NCI-H526 (cell line): ENCODE results near the gene RBBP8NL.

Experiments used
- DNase-seq, 2 experiments: peaks; one replicate each; lab custom pipeline; 2025; lab: John Stamatoyannopoulos, UW

RBBP8NL gene

DNA sequence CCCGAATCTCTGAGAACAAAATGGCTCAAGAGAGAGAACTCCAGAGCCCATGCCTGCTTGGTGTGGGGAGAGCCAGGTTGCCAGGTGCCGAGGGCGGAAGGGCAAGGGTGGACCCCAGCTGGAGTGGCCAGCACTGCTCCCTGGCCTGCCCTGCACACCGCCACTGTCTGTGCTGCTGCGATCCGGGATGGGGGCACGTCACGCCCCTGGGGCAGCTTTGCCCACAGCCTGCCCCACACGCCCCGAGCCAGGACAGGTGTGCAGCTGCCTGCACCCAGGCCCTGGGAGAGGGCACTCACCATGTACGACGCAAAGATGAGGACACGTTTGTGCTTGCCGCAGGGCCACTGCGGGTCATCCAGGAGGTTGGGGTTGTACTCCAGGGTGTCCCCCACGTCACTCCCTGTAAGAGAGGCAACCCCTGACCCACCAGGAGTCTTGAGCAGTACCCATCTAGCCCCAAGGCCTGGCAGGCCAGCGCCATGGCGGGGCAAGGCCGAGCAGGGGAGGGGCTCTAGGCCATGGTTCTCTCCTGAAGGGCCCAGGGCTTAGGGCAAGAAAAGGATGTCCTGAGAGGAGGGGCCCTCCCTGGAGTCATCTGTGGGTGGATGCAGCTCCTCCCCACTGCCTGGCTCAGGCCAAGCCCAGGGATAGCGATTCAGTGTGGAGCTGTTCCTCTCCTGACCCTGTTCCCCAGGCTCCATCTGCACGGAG, 34.6 kb downstream of the RBBP8NL start:
- no peak for DNase-seq

DNA sequence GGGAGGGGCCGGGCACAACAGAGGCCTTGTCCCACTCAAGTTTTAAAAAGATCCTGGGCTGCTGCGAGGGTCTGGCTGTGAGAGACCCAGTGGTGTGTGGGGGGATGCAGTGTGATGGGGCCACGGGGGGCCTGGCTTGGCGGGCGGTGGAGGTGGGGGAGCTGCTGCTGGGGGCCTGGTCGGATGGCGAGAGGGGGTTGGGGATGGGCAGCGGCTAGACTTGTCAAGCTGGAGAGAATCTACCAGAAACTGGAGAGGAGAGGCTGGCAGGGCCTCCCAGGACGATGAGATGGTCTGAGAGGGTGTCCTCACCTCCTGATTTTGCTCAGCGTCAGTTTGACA, 35.3 kb downstream of the RBBP8NL start:
- DNase-seq = no peak

DNA sequence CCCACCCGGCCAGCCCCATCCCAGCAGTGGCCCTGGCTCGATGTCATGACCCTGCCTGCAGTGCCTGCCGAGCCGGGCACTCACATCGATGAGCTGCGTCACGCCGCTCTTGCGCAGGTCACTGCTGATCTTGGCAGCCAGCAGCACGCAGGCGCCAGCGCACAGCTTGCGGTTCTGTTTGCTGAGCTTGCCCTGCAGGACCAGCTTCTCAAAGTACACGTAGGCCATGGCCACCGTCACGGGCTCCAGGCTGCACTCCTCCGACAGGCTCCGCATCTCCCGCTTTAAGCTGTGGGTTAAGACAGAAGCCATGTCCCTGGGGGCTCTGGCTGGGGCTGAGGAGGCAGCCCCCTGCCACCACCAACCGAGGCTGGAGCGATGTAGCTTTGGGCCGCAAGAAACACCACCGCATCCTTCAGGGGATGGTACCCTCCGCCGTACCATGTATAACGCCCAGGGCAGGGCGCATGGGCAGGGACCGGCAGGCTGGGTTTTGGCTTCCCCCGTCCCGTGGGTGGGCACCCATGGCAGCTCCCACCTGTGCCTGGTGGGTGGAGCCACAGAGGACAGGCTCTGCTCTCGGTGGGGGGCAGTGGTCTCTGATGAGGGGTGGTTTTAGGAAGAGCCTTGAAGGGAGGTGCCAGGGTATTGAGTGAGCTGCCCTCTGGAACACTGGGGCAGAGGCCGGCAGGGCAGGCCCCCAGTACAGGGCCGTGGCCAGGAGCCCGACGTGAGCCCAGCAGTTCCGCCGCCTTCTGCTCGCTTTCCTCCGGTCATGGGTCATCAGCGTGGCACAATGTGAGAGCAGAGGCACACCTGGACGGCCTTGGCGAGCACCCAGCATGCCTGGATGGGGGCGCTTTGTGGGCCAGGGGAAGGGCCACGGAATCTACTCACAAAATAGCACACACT, 35.9 kb downstream of the RBBP8NL start:
- DNase-seq = no peak

DNA sequence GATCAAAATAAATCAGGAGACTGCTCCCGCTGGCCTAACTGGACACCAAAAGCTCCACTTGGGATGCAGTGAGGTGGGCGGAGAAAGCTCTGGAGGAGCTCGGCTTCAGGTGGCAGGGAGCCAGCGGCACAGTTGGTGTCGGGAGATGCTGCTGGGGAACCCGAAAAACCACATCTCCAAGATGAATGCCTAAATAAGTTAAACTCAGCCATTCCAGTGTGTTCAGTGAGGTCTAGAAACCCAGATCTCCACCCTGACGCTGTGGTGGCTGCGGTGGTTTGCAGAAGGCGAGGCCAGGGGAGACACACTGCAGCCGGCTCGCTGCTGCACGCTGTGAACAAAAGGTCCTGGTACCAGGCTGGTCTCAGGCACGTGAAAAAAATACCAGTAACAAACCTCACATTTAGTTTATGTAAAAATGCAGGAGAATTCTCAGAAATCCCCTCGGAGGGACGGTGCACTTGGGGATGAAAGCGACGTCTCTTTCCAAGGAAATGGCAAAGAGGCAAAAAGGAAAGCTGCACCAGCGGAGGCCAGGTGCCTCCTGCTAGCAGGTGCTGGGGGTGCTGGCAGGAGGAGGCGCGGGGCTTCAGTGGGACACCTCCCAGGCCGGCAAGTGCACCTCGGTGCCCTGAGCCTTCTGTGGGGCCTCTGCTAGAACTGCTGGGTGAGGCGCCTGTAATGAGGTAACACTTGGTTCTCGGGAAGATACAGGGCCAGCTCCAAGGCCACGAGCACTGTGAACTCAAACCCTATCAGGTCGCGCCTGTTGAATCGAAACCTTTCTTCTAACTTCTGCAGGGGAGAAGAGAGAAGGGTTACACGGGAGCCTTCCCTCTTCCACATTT, 36.8 kb downstream of the RBBP8NL start:
- no peak for DNase-seq

DNA sequence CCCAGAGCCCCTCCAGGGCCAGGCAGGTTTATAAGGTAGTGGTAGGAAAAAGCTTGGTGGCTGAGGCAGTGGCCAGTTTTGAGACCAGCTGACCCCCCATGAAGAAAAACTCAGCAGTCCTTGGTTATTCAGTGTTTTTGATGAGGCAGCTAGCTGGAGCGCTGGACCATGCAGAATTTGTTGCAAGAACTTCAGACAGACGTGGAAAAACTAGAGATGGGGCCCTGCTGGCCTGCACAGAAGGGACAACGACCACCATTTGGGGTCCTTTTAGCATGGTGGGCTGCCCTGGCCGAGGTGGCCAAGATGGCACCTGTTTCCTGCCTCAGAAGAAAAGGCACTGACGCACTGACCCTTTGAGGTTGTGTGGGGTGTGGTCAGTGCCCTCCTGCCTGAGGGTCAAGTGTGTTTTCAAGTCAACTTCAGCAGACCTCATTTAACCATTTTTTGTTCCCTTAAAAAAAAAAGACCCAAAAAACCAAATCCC, 37.7 kb downstream of the RBBP8NL start:
- DNase-seq = no peak

DNA sequence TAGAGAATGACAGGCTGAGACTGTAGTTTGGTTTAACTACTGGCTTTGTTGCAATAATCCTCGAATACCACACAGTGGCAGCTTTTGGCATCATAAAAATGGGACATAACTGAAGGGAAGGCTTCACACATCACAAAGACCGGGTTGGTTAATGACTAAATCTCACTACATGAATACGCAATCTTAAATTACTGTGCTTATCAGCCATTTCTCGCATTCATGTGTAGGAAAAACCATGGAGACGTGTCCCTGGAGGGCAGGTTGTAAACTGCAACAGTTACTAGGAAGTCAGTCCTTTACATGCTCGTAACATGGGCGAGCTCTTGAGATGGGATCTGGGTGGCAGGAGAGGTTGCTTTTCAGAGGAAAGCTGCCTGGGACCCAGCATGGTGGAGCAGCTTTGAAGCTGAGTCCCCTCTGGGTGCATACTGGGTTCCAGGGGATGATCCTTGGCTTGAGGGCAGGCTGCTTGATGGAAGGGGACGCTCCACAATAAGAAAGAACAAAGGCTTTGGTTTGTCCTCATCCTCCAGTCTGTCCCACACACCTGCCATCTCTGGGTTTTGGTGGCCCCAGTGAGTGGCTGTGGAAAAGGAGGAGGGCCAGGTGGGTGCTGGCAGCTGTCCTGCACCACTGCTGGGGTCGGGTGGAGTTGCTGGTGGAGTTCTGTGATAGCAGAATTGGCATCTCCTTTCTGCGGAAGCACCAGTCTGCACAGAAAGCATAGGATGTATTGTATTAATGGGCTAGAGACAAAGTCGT, 38.3 kb downstream of the RBBP8NL start:
- DNase-seq = no peak

DNA sequence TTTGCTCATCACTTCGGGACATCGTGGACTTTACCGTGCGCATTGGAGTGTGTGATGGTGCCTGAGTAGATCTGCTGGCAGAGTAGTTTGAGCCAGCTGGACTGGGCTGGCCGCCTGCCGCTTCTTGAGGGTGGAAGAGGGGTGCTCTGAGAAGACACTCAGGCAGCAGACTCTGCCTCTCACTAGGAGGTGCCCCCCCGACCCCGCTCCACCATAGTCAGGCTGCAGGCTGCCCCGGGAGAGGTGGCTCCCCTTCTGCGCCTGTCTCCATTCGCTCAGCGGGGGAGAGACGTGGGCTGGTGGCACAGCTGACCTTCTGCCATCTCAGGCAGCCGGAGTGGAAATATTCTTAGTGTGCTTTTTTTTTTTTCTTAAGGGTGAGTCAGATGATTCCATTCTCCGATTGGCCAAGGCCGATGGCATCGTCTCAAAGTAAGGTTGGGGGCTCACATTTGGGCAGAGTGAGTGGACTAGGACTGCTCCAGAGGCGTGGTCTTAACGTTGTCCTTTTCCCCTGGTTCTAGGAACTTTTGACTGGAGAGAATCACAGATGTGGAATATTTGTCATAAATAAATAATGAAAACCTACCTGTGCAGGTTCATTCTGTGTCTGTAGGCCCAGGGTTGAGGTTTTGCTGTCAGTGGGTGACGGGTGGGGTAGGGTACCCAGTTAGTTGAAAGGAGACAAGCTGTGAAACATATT, 39.3 kb downstream of the RBBP8NL start:
- no peak for DNase-seq

DNA sequence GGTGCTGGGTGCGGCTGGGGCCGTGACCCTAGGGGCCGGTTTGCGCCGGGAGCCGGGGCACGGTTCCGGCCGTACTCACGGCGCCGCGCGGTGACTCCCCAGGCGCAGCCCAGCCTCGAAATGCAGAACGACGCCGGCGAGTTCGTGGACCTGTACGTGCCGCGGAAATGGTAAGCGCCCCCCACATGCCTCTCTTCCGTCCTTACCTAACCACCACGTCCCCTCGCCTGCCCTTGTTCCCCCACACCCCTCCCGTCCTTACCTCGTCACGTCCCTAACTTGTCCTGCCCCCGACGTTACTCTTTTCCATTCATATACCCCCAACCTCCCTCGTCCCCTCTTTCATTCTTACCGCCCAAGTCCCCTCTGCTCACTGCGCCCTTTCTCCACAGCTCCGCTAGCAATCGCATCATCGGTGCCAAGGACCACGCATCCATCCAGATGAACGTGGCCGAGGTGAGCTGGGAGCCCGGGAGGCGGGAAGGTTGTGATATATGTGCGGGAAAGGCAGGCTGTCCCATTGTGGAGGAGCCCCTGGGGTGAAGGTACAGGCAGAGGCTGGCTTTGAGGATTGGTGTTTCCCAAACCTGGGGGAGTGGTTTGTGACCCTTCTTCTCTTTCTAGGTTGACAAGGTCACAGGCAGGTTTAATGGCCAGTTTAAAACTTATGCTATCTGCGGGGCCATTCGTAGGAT, 40.0 kb downstream of the RBBP8NL start:
- DNase-seq = no peak

DNA sequence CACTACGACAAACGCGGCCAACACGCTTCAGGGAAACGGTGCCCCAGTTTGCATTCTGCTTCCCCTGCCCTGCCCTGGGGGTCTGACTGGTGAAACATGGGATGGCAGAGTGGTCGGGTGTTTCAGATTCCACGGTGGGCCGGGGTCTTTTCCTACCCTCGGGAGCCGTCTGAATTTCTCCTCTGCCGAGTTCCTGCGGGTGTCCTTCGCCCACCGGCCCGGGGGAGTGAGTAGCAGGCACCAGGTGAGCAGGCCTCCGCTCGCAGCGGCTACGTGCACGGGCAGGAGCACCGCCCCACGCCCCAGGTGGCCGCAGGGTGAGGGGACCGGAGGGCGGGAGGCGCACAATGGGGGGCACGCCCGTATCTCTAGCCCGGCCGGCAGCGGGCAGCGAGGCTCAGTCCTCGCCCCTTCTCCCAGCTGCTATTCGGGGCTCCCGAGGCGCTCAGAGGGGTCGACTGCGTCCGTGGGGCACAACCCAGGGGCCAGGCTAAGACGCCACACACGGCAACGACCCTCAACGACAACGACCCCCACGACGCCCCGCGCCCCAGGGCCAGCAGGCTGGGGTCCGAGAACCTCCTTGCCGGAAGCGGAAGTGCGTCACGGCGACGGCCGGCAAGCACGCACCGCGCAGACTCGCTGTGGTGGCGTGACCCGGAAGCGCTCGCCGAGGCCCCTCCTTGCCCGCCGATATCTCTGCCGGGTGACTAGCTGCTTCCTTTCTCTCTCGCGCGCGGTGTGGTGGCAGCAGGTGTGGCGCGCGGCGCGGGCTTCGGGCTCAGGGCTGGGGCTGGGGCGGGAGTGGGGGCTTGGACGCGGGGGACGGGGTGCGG, 40.7 kb downstream of the RBBP8NL start, which contains the start of gene RPS21:
Gene RPS21 (plus strand): TSS at position 721 of the 836 bp plus-strand sequence. CDS start 236 bp downstream, outside the sequence.
- DNase-seq = peak; percentile 84 to 97

DNA sequence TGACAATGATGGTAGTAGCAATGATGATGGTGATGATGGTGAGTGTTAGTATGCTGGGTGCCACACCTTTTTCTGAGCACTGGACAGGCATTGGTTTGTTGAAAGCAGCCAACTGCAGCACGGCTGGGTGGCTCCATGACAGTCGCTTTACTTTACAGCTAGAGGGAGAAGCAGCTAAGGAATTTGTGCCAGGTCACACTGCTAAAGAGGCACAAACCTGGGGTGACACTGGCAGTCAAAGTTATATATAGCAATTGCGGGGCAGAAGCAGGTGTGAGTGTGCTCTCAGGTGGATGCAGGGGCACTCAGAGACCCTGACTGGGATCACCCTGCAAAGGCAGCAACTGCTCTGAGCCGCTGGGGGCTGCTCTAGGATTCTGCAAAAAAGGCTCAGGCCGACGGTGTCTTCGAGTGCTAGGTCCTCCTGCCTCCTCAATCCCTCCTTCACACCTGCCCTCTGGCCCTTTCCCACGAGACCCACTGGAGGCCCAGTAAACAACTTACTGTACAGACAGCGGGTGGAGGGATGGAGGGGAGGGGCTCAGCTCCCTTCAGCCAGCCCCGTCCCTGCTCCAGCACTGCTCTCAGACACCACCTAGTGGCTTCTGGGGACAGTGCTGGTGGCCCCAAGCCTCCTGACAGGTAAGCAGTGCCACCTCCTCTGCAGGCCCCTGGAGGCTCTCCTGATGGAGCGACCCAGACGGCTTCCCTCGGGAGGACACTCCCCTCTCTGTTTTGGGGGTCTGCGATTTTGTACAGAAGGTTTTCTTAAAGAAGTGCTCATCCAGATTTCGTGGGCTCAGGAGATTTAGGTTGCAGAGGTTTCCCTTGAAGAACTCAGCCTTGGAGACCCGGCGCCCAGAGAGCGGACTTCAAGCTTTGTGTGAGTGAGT, 44.8 kb downstream of the RBBP8NL start:
- DNase-seq = peak; percentile 50 to 94

DNA sequence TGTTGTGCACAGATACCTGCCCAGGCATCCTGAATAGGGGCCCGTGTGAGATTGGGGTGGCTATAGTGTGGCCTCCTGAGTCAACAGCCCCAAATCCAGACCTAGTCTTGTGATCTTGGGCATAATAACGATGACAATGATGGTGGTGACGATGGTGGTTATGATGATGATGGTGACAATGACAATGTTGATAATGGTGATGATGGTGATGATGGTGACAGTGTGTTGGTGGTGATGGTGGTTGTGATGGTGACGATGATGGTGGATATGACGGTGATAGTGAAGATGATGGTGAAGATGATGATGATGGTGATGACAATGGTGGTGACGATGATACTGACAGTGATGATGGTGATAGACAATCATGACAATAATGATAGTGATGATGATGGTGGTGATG, 45.5 kb downstream of the RBBP8NL start:
- DNase-seq = no peak

DNA sequence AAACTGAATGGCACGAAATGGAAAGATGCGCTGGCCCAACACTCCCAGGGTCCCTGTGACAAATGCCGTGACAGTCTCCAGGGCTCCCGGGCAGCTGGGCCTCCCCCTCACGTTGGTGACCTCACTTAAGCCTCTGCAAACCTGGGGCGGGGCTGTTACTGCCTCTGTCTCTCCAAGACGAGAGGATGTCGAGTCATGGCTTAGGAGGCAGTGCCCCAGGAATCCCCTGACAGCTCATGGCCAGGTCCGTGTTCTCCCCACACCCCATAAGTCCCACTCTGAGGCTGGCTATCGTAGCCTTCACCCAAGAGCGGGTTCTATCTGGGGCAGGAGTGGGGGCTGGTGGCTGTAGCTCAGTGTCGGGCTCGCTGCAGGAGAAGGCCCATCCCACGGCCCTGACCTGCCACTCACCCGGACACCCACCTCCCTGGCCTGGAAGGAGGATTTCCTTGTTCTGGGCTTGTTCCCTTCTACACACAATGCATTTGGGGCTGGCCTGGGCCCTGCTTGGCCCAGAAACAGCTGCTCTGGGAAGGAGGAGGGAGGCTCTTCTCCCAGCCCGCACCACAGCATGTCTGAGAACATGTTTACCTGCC, 46.0 kb downstream of the RBBP8NL start:
- no peak for DNase-seq

DNA sequence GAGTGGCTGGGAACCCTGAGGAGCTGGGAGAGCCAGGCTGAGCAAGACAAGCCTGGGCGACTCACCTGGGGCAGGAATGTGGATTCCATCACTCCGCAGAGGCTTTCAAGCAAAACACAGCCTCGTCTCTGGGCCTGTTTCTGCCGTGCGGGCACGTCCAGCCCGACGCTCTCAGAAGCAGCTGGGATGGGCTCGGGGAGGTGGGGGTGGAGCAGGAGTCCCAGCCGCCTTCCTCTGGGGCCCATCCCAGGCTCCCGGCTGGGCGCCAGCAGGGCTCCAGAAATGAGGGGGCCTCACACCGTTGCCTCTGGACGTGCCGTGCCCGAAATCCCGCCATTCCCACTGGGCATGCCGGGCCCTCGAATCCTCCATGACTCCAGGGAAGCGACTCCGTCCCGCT, 49.1 kb downstream of the RBBP8NL start:
- no peak for DNase-seq

DNA sequence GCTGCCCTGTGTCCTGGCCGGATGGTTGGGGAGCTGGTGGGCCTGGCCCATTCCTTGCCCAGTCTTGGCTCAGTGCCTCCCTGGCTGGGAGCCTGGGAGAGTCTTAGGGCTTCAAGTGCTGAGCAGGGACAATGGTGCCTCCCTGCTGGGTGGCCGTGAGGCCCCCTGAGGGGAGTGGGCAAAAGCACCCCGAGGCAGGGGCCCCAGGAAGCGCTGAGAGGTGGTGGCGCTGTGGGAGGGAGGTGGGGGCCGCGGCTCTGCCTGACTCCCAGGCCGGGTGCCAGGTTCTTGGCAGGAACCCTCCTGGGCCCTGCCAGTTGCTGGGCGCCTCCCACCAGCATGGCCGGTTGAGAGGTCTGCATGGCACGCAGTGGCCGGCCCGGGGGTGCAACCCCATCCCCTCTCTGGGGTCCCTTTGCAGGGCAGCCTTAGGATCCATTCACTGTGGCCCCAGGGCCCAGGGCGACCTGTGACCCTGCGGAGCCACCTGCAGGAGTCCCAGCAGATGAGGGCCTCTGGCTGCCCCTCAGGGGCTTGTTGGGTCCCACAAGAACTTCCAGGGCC, 49.6 kb downstream of the RBBP8NL start:
- no peak for DNase-seq

DNA sequence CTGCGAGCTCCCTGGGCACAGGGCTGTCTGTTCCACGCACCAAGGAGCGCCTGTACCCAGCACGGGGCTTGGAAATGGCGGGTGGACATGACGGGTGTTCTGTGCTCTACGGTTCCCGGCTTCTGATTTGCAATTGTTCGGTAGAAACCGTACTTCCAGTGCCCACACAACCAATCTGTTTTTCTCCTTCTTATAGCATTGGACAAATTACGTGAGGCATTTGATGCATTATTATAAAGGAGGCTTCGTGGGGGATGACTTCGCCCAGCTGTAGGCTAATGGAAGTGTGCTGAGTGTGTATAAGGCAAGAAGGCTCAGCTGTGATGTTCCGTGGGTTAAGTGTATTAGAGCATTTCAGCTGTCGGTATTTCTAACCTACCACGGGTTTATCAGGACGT, 50.3 kb downstream of the RBBP8NL start:
- no peak for DNase-seq

DNA sequence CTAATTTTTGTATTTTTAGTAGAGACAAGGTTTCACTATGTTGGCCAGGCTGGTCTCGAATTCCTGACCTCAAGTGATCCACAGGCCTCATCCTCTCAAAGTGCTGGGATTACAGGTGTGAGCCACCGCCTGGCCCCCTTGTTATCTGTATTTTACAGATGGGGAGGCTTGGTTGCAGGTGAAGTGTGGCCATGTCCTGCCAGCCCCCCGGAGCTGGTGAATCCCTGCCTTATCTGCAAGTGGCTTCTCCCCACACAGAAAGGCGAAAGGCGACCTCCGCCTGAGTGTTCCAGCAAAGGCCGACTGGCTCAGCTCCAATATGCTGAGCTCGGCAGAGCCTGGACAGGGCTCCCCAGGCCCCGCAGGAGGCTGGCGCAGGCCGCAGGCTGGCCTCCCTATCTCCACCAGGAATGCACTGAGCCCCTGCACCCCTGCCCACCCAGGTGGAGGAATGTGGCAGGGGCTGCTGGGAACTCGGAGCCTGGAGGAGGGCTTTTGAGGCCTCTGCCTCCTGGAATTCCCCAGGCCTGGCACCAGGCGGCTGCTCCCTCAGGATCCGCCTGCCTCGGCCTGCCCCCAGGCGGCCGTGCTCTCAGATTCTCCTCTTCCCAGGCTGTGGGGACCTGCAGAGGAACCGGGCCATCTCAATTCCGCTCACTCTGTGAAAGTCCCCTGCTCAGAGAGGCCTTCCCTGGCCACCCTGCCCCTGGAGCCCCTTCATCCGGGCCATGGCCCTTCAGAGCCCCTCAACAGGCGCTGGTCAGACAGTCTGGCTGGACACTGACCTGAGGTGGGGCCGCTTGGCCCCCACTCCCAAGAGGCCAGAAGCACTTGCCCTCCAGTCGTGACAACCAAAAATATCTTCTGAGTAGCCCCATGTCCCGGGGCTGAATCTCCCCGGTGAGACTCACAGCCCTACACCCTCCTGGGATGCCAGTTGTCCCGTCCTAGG, 51.0 kb downstream of the RBBP8NL start:
- peak in 1 of 2 experiments; percentile 41 for DNase-seq
